HUES64 (cell line): ENCODE measurements around the gene TTC5.
"Not testable (repeated sequence)": the region's sequence is repeated elsewhere in the genome, so short reads cannot be mapped to it uniquely, and the experiment has no call there.

Source experiments
- H3K27ac ChIP-seq: 2 replicates; pipeline ENCODE4 v1.7.0; 2013; ENCODE audit warnings: low read depth, low read length, inconsistent platforms
- H3K27me3 ChIP-seq: 2 replicates; pipeline ENCODE4 v1.6.1; 2013; ENCODE audit warnings: mild to moderate bottlenecking, low read length; ENCODE audit not compliant: insufficient read depth
- H3K36me3 ChIP-seq: 2 replicates; pipeline ENCODE4 v1.6.1; 2013; ENCODE audit warnings: mild to moderate bottlenecking, low read length; ENCODE audit not compliant: insufficient read depth
- H3K4me1 ChIP-seq: 2 replicates; pipeline ENCODE4 v1.6.1; 2013; ENCODE audit warnings: mild to moderate bottlenecking, low read length, moderate library complexity; ENCODE audit not compliant: insufficient read depth
- H3K4me3 ChIP-seq: 2 replicates; pipeline ENCODE4 v1.5.1; 2013; ENCODE audit warnings: mild to moderate bottlenecking, low read length, moderate library complexity
- H3K9ac ChIP-seq: 2 replicates; pipeline ENCODE4 v1.6.1; 2013; ENCODE audit warnings: mild to moderate bottlenecking, low read depth, low read length
- H3K9me3 ChIP-seq: 2 replicates; pipeline ENCODE4 v1.6.1; 2013; ENCODE audit warnings: low read depth, low read length; ENCODE audit not compliant: insufficient read depth
- WGBS: fragments of 150-250, 120-280 bp; methylation state at CpG from one replicate; pipeline ENCODE4 v1.1.7; 2013; ENCODE audit warnings: missing lambda C conversion rate; 5-methylcytosine and 5-hydroxymethylcytosine counted together

Gene TTC5

DNA sequence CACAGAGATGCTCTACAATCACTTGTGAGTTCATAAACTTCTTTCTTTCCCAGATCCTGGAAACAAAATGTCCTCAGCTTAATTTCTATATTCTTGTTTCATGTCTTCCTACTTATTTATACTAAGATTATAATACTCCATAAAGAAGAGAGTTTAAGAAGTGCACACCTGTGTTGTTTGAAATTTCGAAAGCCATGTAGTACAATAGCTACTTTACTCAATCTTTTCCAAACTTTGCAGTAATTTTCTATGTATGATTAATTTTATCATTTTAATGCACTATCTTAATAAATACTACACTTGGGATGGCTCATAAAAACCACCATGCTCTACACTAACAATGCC is 300 bp upstream of the TTC5 start:
- no peak overlapping the region for H3K27ac ChIP-seq
- peaks cover 10% of the 10 kb centered on the region; the same call in 1 of the 2 replicates for H3K4me1 ChIP-seq
- H3K9me3 ChIP-seq, result 0 out of 2 replicates have a peak, but pooled peaks cover 3% of the 10 kb centered on the region
- H3K4me3 ChIP-seq, result peak overlapping the region; percentile 91
- H3K36me3 ChIP-seq, result peaks cover 11% of the 10 kb centered on the region
- no CpG with 5 or more reads among the region's 1 CpG for WGBS
- H3K9ac ChIP-seq, result no peak overlapping the region
- H3K27me3 ChIP-seq, result no peaks in the 10 kb centered on the region

DNA sequence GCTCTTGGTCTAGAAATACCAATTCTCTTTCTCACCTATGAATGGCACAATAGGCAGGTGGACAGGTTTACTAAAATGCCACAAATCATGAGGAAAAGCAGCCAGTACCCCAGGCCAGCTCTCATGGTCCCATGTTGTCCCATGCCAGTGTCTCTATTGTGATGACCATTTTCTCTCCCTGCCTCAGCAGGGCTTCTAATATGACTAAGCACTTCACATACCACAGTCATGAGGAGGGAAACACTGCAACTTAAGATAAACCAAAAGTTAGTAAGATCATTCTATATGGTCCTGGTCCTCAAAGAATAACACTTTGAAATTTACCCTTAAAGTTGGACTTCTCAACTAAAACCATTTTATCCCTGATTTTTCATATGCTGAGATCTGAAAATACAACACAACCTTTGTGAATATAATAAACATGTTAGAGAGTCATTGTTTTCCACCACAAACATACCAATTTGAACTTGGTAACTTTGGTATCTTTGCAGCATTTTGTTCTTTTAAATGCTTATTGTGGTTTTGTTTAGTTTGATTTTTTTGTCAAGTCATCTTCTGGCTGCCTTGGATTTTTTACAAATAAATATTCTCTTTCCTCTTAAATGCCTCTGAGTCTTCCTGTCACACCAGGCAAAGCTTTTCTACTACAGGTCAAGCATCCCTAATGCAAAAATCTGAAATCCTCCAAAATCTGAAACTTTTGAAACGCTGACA is 3.6 kb downstream of the TTC5 start:
- no peaks in the 10 kb centered on the region for H3K9me3 ChIP-seq
- peaks cover 10% of the 10 kb centered on the region; the same call in 1 of the 2 replicates for H3K4me1 ChIP-seq
- peaks cover 43% of the 10 kb centered on the region for H3K36me3 ChIP-seq
- H3K4me3 ChIP-seq, result no peak overlapping the region
- 76% methylated on average over 1 of the region's 1 CpG for WGBS
- no peaks in the 10 kb centered on the region for H3K27me3 ChIP-seq
- no peak overlapping the region for H3K9ac ChIP-seq
- no peak overlapping the region; the same call in 1 of the 2 replicates for H3K27ac ChIP-seq

DNA sequence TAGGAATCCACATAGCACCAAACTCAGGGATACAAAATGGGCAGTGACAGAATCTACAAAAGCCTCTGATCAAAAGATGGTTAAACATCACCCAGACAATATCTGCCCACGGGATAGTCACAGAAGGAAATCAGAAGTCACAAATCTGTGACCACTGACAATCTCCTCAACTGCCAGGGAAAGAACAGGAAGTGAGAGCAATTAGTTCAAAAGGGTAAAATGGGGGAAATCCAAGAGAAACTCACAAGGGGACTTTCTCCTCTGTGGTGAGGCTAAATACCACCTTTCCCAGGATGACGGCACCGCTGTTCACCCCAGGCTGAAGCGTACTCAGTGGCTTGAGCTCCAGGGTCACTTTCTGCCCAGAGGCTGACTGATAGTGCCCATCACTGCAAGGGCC is 10.7 kb downstream of the TTC5 start:
- no peak overlapping the region for H3K4me3 ChIP-seq
- no peak overlapping the region for H3K27ac ChIP-seq
- H3K27me3 ChIP-seq, result no peaks in the 10 kb centered on the region
- no peaks in the 10 kb centered on the region for H3K9me3 ChIP-seq
- H3K36me3 ChIP-seq, result peaks cover 93% of the 10 kb centered on the region
- 91% methylated on average over 4 of the region's 4 CpGs for WGBS
- no peak overlapping the region for H3K9ac ChIP-seq
- H3K4me1 ChIP-seq, result no peaks in the 10 kb centered on the region

DNA sequence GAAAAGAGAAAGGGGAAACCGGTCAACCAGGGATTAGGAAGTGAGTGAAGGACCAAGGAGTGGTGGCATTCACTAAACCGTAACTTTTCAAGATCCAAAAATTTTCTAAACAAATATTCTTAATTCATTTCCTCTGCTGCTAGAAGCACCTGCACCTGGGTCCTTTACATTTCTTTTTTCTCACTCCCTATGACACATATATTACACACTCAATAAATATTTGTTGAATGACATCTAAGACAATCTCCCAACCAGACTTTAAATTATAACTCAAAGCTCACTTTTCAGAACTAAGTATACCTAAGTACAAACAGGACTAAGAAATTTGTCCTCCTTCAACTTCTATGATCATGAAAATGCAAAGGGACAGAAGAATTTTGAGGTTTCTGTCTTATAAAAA is 11.1 kb downstream of the TTC5 start:
- Histone ChIP-seq H3K9ac (no peak overlapping the region), H3K27me3 (no peaks in the 10 kb centered on the region), H3K36me3 (peaks cover 97% of the 10 kb centered on the region), H3K27ac (no peak overlapping the region), H3K9me3 (no peaks in the 10 kb centered on the region), H3K4me3 (no peak overlapping the region), H3K4me1 (no peaks in the 10 kb centered on the region)
- WGBS, result 83% methylated on average over 2 of the region's 2 CpGs

DNA sequence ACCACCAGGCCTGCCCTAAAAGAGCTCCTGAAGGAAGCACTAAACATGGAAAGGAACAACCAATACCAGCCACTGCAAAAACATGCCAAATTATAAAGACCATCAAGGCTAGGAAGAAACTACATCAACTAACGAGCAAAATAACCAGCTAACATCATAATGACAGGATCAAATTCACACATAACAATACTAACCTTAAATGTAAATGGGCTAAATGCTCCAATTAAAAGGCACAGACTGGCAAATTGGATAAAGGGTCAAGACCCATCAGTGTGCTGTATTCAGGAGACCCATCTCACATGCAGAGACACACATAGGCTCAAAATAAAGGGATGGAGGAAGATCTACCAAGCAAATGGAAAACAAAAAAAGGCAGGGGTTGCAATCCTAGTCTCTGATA is 23.8 kb downstream of the TTC5 start:
- not testable (repeated sequence) for H3K9ac ChIP-seq, H3K36me3 ChIP-seq, H3K4me3 ChIP-seq, H3K27ac ChIP-seq, H3K4me1 ChIP-seq, H3K27me3 ChIP-seq
- peaks cover 23% of the 10 kb centered on the region; the same call in 1 of the 2 replicates for H3K9me3 ChIP-seq
- WGBS, result no CpG with 5 or more reads among the region's 1 CpG

DNA sequence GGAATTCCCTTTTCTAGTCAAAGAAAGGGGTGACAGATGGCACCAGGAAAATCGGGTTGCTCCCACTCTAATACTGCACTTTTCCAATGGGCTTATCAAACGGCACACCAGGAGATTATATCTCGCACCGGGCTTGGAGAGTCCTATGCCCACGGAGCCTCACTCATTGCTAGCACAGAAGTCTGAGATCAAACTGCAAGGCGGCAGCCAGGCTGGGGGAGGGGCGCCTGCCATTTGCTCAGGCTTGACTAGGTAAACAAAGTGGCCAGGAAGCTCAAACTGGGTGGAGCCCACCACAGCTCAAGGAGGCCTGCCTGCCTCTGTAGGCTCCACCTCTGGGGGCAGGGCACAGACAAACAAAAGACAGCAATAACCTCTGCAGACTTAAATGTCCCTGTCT is 25.5 kb downstream of the TTC5 start:
- H3K36me3 ChIP-seq, H3K4me1 ChIP-seq, H3K27ac ChIP-seq, H3K4me3 ChIP-seq, H3K9ac ChIP-seq, H3K27me3 ChIP-seq: not testable (repeated sequence)
- WGBS, result 92% methylated on average over 7 of the region's 7 CpGs
- H3K9me3 ChIP-seq, result peaks cover 36% of the 10 kb centered on the region; the same call in 1 of the 2 replicates

DNA sequence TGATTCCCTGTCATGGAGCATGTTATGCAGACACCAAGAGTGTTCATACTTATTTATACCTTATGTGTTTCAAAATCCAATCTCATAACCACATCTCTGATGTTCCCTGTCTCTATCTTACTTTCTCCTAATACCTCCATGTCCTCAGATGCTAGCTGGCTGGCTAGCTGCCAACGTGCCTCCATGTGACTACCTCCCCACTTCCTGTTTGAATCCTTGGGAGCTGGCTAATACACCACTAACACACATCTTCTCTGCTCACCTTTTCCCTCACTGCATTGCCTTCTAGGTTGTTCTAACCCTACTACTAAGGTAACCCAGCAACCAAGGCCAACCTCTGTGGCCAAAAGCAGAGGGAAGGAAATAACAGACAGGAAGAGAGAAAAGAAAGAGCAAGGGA is 27.3 kb downstream of the TTC5 start:
- 80% methylated on average over 1 of the region's 1 CpG for WGBS
- Histone ChIP-seq H3K9ac (no peak overlapping the region), H3K36me3 (0 out of 2 replicates have a peak, but pooled peaks cover 4% of the 10 kb centered on the region), H3K9me3 (peaks cover 54% of the 10 kb centered on the region), H3K4me1 (no peaks in the 10 kb centered on the region), H3K27me3 (no peaks in the 10 kb centered on the region), H3K4me3 (no peak overlapping the region), H3K27ac (no peak overlapping the region)

DNA sequence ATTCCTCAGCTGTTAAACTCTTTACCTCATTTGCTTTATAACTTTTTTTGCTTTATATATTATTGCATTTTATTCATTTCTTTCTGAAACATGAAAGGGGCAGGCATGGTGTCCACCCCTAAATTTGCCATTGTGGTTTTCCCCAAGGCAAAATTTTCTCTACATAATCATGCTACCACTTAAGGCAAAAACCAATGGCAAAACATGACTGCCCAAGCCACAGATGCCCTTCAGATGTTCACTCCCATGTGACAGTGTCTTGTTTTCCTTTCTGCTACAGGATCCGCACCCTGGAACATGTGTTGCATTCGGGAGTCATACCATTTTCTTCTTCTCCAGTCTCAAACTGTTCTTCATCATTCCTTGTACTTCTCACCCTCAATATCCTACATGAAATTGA is 28.3 kb downstream of the TTC5 start:
- H3K9me3 ChIP-seq, result peaks cover 63% of the 10 kb centered on the region
- H3K36me3 ChIP-seq, result 0 out of 2 replicates have a peak, but pooled peaks cover 4% of the 10 kb centered on the region
- no peak overlapping the region for H3K4me3 ChIP-seq
- WGBS, result 92% methylated on average over 2 of the region's 2 CpGs
- no peaks in the 10 kb centered on the region for H3K27me3 ChIP-seq
- H3K27ac ChIP-seq, result no peak overlapping the region
- no peaks in the 10 kb centered on the region for H3K4me1 ChIP-seq
- H3K9ac ChIP-seq, result no peak overlapping the region

DNA sequence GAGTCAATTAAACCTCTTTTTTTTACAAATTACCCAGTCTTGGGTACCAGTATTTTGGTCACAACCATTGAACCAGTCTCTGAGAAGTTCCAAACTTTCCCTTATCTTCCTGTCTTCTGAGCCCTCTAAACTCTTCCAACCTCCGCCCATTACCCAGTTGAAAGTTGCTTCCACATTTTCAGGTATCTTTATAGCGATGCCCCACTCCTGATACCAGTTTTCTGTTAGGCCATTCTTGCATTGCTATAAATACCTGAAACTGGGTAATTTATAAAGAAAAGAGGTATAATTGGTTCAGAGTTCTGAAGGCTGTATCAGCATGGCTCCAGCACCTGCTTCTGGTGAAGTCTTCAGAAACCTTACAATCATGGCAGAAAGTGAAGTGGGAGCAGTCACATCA is 31.7 kb downstream of the TTC5 start:
- no peaks in the 10 kb centered on the region for H3K4me1 ChIP-seq

DNA sequence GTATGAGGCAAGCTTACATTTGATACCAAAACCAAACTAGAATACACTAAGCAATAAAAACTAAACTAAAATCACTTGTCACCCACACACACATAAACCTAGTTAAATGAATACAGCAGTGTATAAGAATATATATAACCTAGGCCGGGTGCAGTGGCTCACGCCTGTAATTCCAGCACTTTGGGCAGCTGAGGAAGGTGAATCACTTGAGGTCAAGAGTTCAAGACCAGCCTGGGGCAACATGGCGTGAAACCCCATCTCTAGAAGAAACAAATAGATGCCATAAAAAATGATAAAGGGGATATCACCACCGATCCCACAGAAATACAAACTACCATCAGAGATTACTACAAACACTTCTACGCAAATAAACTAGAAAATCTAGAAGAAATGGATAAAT is 41.4 kb downstream of the TTC5 start:
- H3K27ac ChIP-seq, H3K27me3 ChIP-seq, H3K4me1 ChIP-seq, H3K9ac ChIP-seq, H3K36me3 ChIP-seq, H3K4me3 ChIP-seq: not testable (repeated sequence)
- peaks cover 44% of the 10 kb centered on the region for H3K9me3 ChIP-seq
- WGBS, result 93% methylated on average over 5 of the region's 5 CpGs

More for the DNA sequence above, 31.7 kb downstream of the TTC5 start:
- WGBS, result 96% methylated on average over 2 of the region's 2 CpGs
- H3K9me3 ChIP-seq, result peaks cover 78% of the 10 kb centered on the region
- H3K27me3 ChIP-seq, result no peaks in the 10 kb centered on the region
- no peak overlapping the region for H3K27ac ChIP-seq
- H3K36me3 ChIP-seq, result no peaks in the 10 kb centered on the region
- no peak overlapping the region for H3K9ac ChIP-seq
- no peak overlapping the region for H3K4me3 ChIP-seq

DNA sequence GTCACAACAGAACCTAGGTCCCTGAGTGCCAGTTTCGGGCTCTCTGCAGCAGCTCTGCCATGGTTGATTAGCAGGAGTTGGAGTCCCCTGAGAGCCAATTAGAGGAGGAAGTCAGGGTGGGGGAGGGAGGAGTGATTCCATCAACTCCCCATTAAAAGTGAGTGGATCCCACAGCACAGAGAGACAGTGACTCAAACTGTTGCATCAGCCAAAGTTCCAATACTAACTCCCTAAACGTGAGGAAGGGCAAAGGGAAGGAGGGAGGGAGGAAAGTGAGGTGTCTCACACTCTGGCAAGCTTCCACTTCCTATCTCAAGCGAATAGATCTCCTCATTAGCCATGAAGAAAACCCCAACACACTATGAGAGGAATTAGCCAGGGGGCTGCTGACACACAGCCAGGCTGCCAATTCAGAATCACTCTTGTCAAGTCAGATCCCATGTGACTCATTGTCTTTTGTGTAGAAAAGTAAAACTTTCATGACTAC is 43.1 kb downstream of the TTC5 start:
- Histone ChIP-seq H3K27me3 (no peaks in the 10 kb centered on the region), H3K27ac (no peak overlapping the region), H3K4me1 (no peaks in the 10 kb centered on the region), H3K9me3 (peaks cover 49% of the 10 kb centered on the region), H3K9ac (no peak overlapping the region), H3K36me3 (no peaks in the 10 kb centered on the region), H3K4me3 (no peak overlapping the region)
- 63% methylated on average over 2 of the region's 3 CpGs for WGBS
